Upper lobe of left lung (tissue), 6 donors: ENCODE results near the gene OR11H6. TPM values are rescaled to one million over a fixed set of nuclear protein-coding genes. Genes with fewer than 3 reads are reported as not detected.
"Not testable (repeated sequence)": the region's sequence is repeated elsewhere in the genome, so short reads cannot be mapped to it uniquely, and the experiment has no call there.

Experiments used
- ATAC-seq, 2 donors: fragments of 200-7000 bp; cut with Tn5 transposase; one replicate each; pipeline ENCODE4 v1.9.1; 2022; ENCODE audit warnings: mild to moderate bottlenecking in 2 of 2, moderate library complexity in 2 of 2; ENCODE audit not compliant: low FRiP score in 2 of 2
- DNase-seq, 2 donors: peaks; one replicate each; pipeline ENCODE4 v3.0.0-alpha.2; 2019 to 2020
- H3K27ac ChIP-seq, 4 donors: fragments of 200-600 bp; sonication (generic); one replicate each; pipeline ENCODE4 v1.5.1; 2016 to 2019
- H3K27me3 ChIP-seq, 4 donors: fragments of 200-600 bp; sonication (generic); one replicate each; pipeline ENCODE4 v1.5.1; 2017 to 2019
- H3K36me3 ChIP-seq, 4 donors: fragments of 200-600 bp; sonication (generic); one replicate each; pipeline ENCODE4 v1.5.1; 2016 to 2019
- H3K4me1 ChIP-seq, 4 donors: fragments of 200-600 bp; sonication (generic); one replicate each; pipeline ENCODE4 v1.5.1; 2018 to 2019
- H3K4me3 ChIP-seq, 4 donors: fragments of 200-600 bp; sonication (generic); one replicate each; pipeline ENCODE4 v1.5.1; 2017 to 2019; ENCODE audit warnings: mild to moderate bottlenecking in 2 of 4, moderate library complexity in 1 of 4
- H3K9me3 ChIP-seq, 4 donors: fragments of 200-600 bp; sonication (generic); one replicate each; pipeline ENCODE4 v1.5.1; 2018 to 2019
- EP300 ChIP-seq, 4 donors: sonication (generic); formaldehyde crosslinking; IDR thresholded peaks; one replicate each; pipeline ENCODE4 v1.5.1; 2017; ENCODE audit warnings: antibody characterized with exemption in 4 of 4, control low read depth in 2 of 4
- POLR2A ChIP-seq, 4 donors: fragments of 450-650 bp; IDR thresholded peaks; one replicate each; pipeline ENCODE4 v1.5.1; 2016 to 2017; ENCODE audit warnings: antibody characterized with exemption in 4 of 4, mild to moderate bottlenecking in 2 of 4
- POLR2AphosphoS5 ChIP-seq, 2 donors: sonication (generic); formaldehyde crosslinking; IDR thresholded peaks; one replicate each; pipeline ENCODE4 v1.5.1; 2017; ENCODE audit warnings: antibody characterized with exemption in 2 of 2
- WGBS, 2 donors: methylation state at CpG; one replicate each; pipeline ENCODE4 v1.1.5; 2017 to 2018; 5-methylcytosine and 5-hydroxymethylcytosine counted together
- total RNA-seq, 6 donors: library from RNA; depleted of rRNA in 4 of 6; stranded (reverse); fragments of >200 nt in 4 of 6; gene quantifications; one replicate each; pipeline versions ENCODE4 v1.1.0 to v1.2.1, GENCODE V29; 2016 to 2021
- TF ChIP-seq, protein P1 (sequence below), 6 experiments: fragments of 450-650 bp in 4 of 6; fragments of 200-600 bp in 2 of 6; sonication (generic) in 2 of 6; IDR thresholded peaks; one replicate each; pipeline ENCODE4 v1.5.1; 2016 to 2019; ENCODE audit warnings: antibody characterized with exemption in 6 of 6
- donor health status: DM: no; HTN: no; CAD: no; lungs with moderate emphysema.
- donor health status: DM: no; HTN: yes; CAD: no; lungs with severe emphysema.

Gene OR11H6
- total RNA-seq, 6 donors from 2014 or later = not detected

DNA sequence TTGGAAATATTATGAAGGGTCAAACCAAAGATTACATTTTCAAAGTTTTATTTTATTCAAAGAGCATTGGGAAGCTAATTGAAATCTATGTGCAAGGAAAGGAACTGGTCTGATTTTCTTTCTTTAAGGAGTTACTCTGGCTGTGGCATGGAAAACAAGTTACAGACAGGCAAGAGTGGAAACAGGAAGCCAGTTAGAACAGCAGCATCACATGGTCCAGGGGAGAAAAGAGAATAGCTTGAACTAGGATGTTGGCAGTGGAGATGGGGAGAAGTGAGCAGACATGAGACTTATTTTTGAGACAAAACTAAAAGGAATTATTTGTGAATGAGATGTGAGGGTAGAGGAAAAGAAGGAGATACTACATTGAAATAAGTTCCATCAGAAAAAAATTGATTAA is 29.4 kb upstream of the OR11H6 start:
- Histone ChIP-seq H3K4me1 (no peaks in the 10 kb centered on the region), H3K36me3 (no peaks in the 10 kb centered on the region), H3K27ac (no peak overlapping the region), H3K27me3 (no peaks in the 10 kb centered on the region), H3K4me3 (no peak overlapping the region), H3K9me3 (no peaks in the 10 kb centered on the region)
- ATAC-seq (no peak), DNase-seq (no peak)
- TF ChIP-seq EP300 (IDR thresholded peaks at IDR 0.05) (no peak), POLR2AphosphoS5 (IDR thresholded peaks at IDR 0.05) (no peak), POLR2A (IDR thresholded peaks at IDR 0.05) (no peak)
- TF ChIP-seq, protein P1, sequence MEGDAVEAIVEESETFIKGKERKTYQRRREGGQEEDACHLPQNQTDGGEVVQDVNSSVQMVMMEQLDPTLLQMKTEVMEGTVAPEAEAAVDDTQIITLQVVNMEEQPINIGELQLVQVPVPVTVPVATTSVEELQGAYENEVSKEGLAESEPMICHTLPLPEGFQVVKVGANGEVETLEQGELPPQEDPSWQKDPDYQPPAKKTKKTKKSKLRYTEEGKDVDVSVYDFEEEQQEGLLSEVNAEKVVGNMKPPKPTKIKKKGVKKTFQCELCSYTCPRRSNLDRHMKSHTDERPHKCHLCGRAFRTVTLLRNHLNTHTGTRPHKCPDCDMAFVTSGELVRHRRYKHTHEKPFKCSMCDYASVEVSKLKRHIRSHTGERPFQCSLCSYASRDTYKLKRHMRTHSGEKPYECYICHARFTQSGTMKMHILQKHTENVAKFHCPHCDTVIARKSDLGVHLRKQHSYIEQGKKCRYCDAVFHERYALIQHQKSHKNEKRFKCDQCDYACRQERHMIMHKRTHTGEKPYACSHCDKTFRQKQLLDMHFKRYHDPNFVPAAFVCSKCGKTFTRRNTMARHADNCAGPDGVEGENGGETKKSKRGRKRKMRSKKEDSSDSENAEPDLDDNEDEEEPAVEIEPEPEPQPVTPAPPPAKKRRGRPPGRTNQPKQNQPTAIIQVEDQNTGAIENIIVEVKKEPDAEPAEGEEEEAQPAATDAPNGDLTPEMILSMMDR (IDR thresholded peaks at IDR 0.05) = no peak

DNA sequence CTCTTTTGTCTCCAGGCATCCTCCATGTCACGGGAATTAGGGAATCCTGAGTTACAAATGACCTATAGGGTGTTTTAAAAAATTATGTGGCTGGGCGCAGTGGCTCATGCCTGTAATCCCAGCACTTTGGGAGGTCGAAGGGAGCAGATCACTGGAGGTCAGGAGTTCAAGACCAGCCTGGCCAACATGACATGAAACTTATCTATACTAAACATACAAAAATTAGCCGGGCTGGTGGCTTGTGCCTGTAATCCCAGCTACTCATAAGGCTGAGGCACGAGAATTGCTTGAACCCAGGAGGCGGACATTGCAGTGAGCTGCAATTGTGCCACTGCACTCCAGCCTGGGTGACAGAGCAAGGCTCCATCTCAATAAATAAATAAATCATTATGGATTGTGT is 28.3 kb upstream of the OR11H6 start:
- H3K4me3 ChIP-seq, DNase-seq, H3K9me3 ChIP-seq, H3K36me3 ChIP-seq, H3K27ac ChIP-seq, ATAC-seq, H3K4me1 ChIP-seq, H3K27me3 ChIP-seq: not testable (repeated sequence)
- WGBS, 2 donors = 74 to 81% methylated on average over 6 of the region's 6 CpGs

DNA sequence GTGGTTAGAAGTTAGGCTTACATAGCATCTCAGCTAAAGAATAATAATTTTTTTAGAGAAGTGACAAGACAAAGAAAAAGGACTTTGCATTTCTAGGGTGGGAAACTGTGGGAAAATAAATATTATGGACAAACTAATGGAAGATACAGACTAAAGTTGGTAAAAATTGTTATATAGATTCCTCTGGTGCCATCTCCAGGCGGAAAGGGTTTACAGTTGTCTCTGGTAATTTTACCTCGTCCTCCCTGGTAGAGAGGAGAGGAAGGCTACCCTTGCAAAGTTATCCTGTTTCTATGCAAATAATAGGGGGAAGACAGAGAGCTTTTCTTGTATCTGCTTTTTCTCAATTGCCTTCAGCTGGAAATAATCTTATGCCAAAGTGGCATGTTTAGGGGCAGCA is 27.6 kb upstream of the OR11H6 start:
- no peak overlapping the region for H3K4me3 ChIP-seq
- 44 to 51% methylated on average over 2 of the region's 2 CpGs for WGBS, 2 donors
- no peaks in the 10 kb centered on the region for H3K9me3 ChIP-seq
- TF ChIP-seq POLR2AphosphoS5 (IDR thresholded peaks at IDR 0.05) (no peak), POLR2A (IDR thresholded peaks at IDR 0.05) (no peak), EP300 (IDR thresholded peaks at IDR 0.05) (no peak)
- TF ChIP-seq, protein P1 (IDR thresholded peaks at IDR 0.05) = no peak
- H3K36me3 ChIP-seq = no peaks in the 10 kb centered on the region
- H3K4me1 ChIP-seq = no peaks in the 10 kb centered on the region
- no peak overlapping the region for H3K27ac ChIP-seq
- H3K27me3 ChIP-seq = no peaks in the 10 kb centered on the region
- DNase-seq (no peak), ATAC-seq (no peak)

DNA sequence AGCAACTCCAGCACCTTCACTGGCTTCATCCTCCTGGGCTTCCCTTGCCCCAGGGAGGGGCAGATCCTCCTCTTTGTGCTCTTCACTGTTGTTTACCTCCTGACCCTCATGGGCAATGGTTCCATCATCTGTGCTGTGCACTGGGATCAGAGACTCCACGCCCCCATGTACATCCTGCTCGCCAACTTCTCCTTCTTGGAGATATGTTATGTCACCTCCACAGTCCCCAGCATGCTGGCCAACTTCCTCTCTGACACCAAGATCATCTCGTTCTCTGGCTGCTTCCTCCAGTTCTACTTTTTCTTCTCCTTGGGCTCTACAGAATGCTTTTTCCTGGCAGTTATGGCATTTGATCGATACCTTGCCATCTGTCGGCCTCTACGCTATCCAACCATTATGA is 26.1 kb upstream of the OR11H6 start:
- Histone ChIP-seq H3K9me3 (no peaks in the 10 kb centered on the region), H3K27ac (no peak overlapping the region), H3K4me1 (no peaks in the 10 kb centered on the region), H3K4me3 (no peak overlapping the region), H3K27me3 (no peaks in the 10 kb centered on the region), H3K36me3 (no peaks in the 10 kb centered on the region)
- TF ChIP-seq EP300 (IDR thresholded peaks at IDR 0.05) (no peak), POLR2AphosphoS5 (IDR thresholded peaks at IDR 0.05) (no peak)
- TF ChIP-seq, protein P1 (IDR thresholded peaks at IDR 0.05) = no peak
- DNase-seq (no peak), ATAC-seq (peak; percentile 34 to 67)
- 73 to 87% methylated on average over 5 to 6 of the region's 6 CpGs for WGBS, 2 donors

DNA sequence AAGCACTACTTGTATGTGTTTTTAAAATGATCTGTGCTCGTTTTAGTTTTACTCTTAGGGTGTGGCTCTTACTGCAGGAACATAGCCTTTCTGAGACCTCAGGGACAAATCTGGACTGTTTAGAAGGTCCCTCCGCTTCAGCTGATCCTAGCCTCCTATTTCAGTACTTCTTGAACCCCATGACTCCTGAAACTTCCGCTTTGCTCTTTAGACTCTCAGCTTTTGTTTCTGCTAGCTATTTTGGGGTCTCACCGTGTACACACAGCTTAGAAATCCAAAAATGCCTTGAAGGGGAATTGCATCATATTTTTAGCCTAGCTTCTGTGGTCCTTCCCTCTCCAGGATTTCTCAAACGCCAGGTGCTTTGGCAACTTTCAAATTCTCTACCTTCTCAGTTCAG is 24.5 kb upstream of the OR11H6 start:
- ATAC-seq = no peak
- Histone ChIP-seq H3K9me3 (no peaks in the 10 kb centered on the region), H3K27me3 (no peaks in the 10 kb centered on the region), H3K27ac (no peak overlapping the region), H3K4me1 (no peaks in the 10 kb centered on the region), H3K4me3 (no peak overlapping the region), H3K36me3 (no peaks in the 10 kb centered on the region)
- 62 to 65% methylated on average over 5 of the region's 5 CpGs for WGBS, 2 donors
- no peak for TF ChIP-seq EP300 (IDR thresholded peaks at IDR 0.05)
- no peak for TF ChIP-seq POLR2A (IDR thresholded peaks at IDR 0.05)
- TF ChIP-seq, protein P1 (IDR thresholded peaks at IDR 0.05) = no peak
- TF ChIP-seq POLR2AphosphoS5 (IDR thresholded peaks at IDR 0.05) = no peak
- DNase-seq = no peak
